ENCODE data around the gene UCK1. TPM values are rescaled to one million over a fixed set of nuclear protein-coding genes. Genes with fewer than 3 reads are reported as not detected.

Gene UCK1
- total RNA-seq (2012; rRNA removed): 16.9 and 17.9 TPM in 2 replicates
- polyA plus RNA-seq (2012; rRNA removed): 21.4 and 22.5 TPM in 2 replicates
- polyA plus RNA-seq (2012; cell fraction: cytosol; rRNA removed): 18.6 and 21.7 TPM in 2 replicates
- polyA plus RNA-seq (2012; cell fraction: nucleus; rRNA removed; ENCODE audit: low replicate concordance): 27.1 and 45.1 TPM in 2 replicates
- percentile 51 among the genes with signal in this experiment for Bru-seq, nascent RNA
- percentile 62 among the genes with signal in this experiment for BruChase-seq, experiment 1, labeled RNA remaining after a 6-hour chase
- BruChase-seq, experiment 2, labeled RNA remaining after a 2-hour chase: percentile 54 among the genes with signal in this experiment
- long read RNA-seq, transcript UCK1-204 (7 exons, 2,167 nt): major isoform, 42 of 58 reads
- long read RNA-seq, partial matches to known transcripts: 2 of 58 reads
- long read RNA-seq, other reads (novel, unspliced or antisense): 12 of 58 reads

GRCh38 chr9:131530920-131531832 lies at the start of gene UCK1:
Gene UCK1 (minus strand): TSS chr9:131531263. CDS start chr9:131531174, 89 bp downstream.
- peak within 1 kb of the TSS; percentile 99 for H2AFZ ChIP-seq (replicated peaks; ENCODE audit: low read length, poor library complexity)
- TF ChIP-seq RAD21 (IDR thresholded peaks at IDR 0.05; ENCODE audit: low read length): no peak; the same call in 1 of the 2 replicates
- no peak for TF ChIP-seq BHLHE40 (IDR thresholded peaks at IDR 0.05; ENCODE audit: low read depth, low read length)
- peak; percentile 63; the same call in 1 of the 2 replicates for TF ChIP-seq MAZ (IDR thresholded peaks at IDR 0.05; ENCODE audit: borderline replicate concordance, low read depth, low read length)
- TF ChIP-seq USF2 (IDR thresholded peaks at IDR 0.05; ENCODE audit: low read depth, low read length): no peak
- TF ChIP-seq CTCF (conservative IDR thresholded peaks at IDR 0.05; ENCODE audit: low read depth, low read length): no peak
- POLR2A ChIA-PET (ENCODE audit: unreplicated experiment): no interaction called here
- in situ Hi-C loops (cut with MboI; ENCODE audit: low sequenced_read_pairs) (no loop called here), dilution Hi-C loops (cut with HindIII; ENCODE audit: low sequenced_read_pairs, unreplicated experiment) (no loop called here), intact Hi-C loops (cut with micrococcal nuclease) (loop anchor here (2.0 kb wide), 1 partner anchor 216 kb away; no protein-coding TSS in a partner anchor)
- no peaks in the 10 kb centered on the region for H4K20me1 ChIP-seq (ENCODE audit: insufficient read depth, low read length)
- DNase-seq (peak; percentile 62), ATAC-seq (ENCODE audit: low read depth) (peak; percentile 94)
- H3K4ac ChIP-seq (ENCODE audit: low read depth, low read length): peak within 1 kb of the TSS; percentile 96
- H4K8ac ChIP-seq (ENCODE audit: low read depth in 2 of 2, low read length in 2 of 2): peak within 1 kb of the TSS; percentile 99 to 100
- peaks cover 12 to 20% of the 10 kb centered on the region in 2 experiments for H3K79me1 ChIP-seq (ENCODE audit: low read depth in 1 of 2, low read length in 2 of 2)
- H2BK5ac ChIP-seq (ENCODE audit: low read depth, low read length, poor library complexity, severe bottlenecking): peak within 1 kb of the TSS; percentile 82
- H3K9ac ChIP-seq (ENCODE audit: low read depth, low read length): peak within 1 kb of the TSS; percentile 94
- peaks cover 8% of the 10 kb centered on the region for H3K4me1 ChIP-seq (ENCODE audit: control insufficient read depth, insufficient read depth, low read length)
- H3K14ac ChIP-seq (replicated peaks; ENCODE audit: low read depth, low read length): peak within 1 kb of the TSS; percentile 96
- no peaks in the 10 kb centered on the region for H3K9me1 ChIP-seq (ENCODE audit: insufficient read depth, low read length)
- H3K36me3 ChIP-seq (ENCODE audit: control insufficient read depth, insufficient read depth, low read length): peaks cover 25% of the 10 kb centered on the region
- CTCF ChIA-PET: no interaction called here
- peak within 1 kb of the TSS; percentile 78 for H2AK5ac ChIP-seq (ENCODE audit: low read depth, low read length)
- H3K27me3 ChIP-seq (ENCODE audit: control insufficient read depth, insufficient read depth, low read length): peaks cover 4% of the 10 kb centered on the region
- peak within 1 kb of the TSS; percentile 97 for H4K5ac ChIP-seq (ENCODE audit: low read depth, low read length)
- peak within 1 kb of the TSS; percentile 98 for H3K4me2 ChIP-seq (ENCODE audit: low read depth, low read length)
- peak within 1 kb of the TSS; percentile 79 for H4K91ac ChIP-seq (ENCODE audit: insufficient read depth, low read depth, low read length)
- H2BK20ac ChIP-seq (ENCODE audit: low read depth, low read length): no peak within 1 kb of the TSS
- peak within 1 kb of the TSS; percentile 39; the same call in 1 of the 2 replicates for H3K23ac ChIP-seq (ENCODE audit: low read depth, low read length)
- H3K4me3 ChIP-seq (ENCODE audit: insufficient read depth, low read depth, low read length): peak within 1 kb of the TSS; percentile 95
- peak within 1 kb of the TSS; percentile 93 for H3K27ac ChIP-seq (ENCODE audit: insufficient read depth, low read length)
- no peak within 1 kb of the TSS for H3K56ac ChIP-seq (ENCODE audit: extremely low read depth, insufficient read depth, low read length)
- peak within 1 kb of the TSS; percentile 58; the same call in 1 of the 2 replicates for H3K18ac ChIP-seq (ENCODE audit: low read depth, low read length)
- H2BK15ac ChIP-seq (ENCODE audit: low read depth, low read length): no peak within 1 kb of the TSS
- 16% methylated on average over 52 of the region's 103 CpGs; no CpG with 5 or more reads in 1 of the 2 experiments for WGBS, 2 experiments (ENCODE audit: extremely low coverage in 2 of 2, insufficient read length in 1 of 2)
- BruUV-seq (replicated peaks): no TSS peak
- peak within 1 kb of the TSS; percentile 95 for H2AK9ac ChIP-seq (replicated peaks; ENCODE audit: low read depth, low read length, poor library complexity)
- no peaks in the 10 kb centered on the region for H3K9me3 ChIP-seq (ENCODE audit: control insufficient read depth, insufficient read depth, low read length)
- H2BK120ac ChIP-seq (ENCODE audit: low read depth, low read length): no peak within 1 kb of the TSS
